Prostate gland (tissue), 2 donors: ENCODE data around the gene CASD1. TPM values are rescaled to one million over a fixed set of nuclear protein-coding genes. Genes with fewer than 3 reads are reported as not detected.

Experiments used
- DNase-seq: peaks from one replicate; pipeline ENCODE4 v3.0.0-alpha.2; 2019; ENCODE audit warnings: low spot score
- H3K27ac ChIP-seq, 2 donors: fragments of 200-600 bp; sonication (generic); 2 replicates each; pipeline ENCODE4 v1.5.1; 2017 to 2019
- H3K27me3 ChIP-seq: fragments of 200-600 bp; sonication (generic); replicated peaks from 2 replicates; pipeline ENCODE4 v1.5.1; 2019; ENCODE audit not compliant: insufficient read depth
- H3K36me3 ChIP-seq, 2 donors: fragments of 200-600 bp; sonication (generic); 1 replicate in 1 of 2; 2 replicates in 1 of 2; pipeline versions ENCODE4 v1.5.1 to v1.8.1; 2017 to 2019
- H3K4me1 ChIP-seq: fragments of 200-600 bp; sonication (generic); replicated peaks from 2 replicates; pipeline ENCODE4 v1.5.1; 2019
- H3K4me3 ChIP-seq, 2 donors: fragments of 200-600 bp; sonication (generic); 2 replicates each; pipeline ENCODE4 v1.5.1; 2017 to 2019
- H3K9me3 ChIP-seq: fragments of 200-600 bp; sonication (generic); 2 replicates; pipeline ENCODE4 v1.5.1; 2017
- POLR2A ChIP-seq: fragments of 450-650 bp; IDR thresholded peaks from one replicate; pipeline ENCODE4 v1.6.1; 2016; ENCODE audit warnings: antibody characterized with exemption, mild to moderate bottlenecking
- POLR2AphosphoS5 ChIP-seq: sonication (generic); formaldehyde crosslinking; IDR thresholded peaks from one replicate; pipeline ENCODE4 v1.6.1; 2017; ENCODE audit warnings: antibody characterized with exemption
- WGBS: methylation state at CpG from one replicate; pipeline ENCODE4 v1.1.5; 2018; 5-methylcytosine and 5-hydroxymethylcytosine counted together
- intact Hi-C: fragments of 100-400 bp; cut with DNase I; formaldehyde crosslinking; loops from one replicate; pipeline ENCODE4 v1.14.2; 2022
- total RNA-seq, 2 donors: library from RNA; depleted of rRNA; stranded (reverse); fragments of >200 nt; gene quantifications; one replicate each; pipeline ENCODE4 v1.1.0, GENCODE V29; 2016
- TF ChIP-seq, protein P1 (sequence below), 4 experiments: fragments of 200-600 bp in 2 of 4; fragments of 450-650 bp in 2 of 4; sonication (generic) in 2 of 4; IDR thresholded peaks; 1 replicate in 3 of 4; 2 replicates in 1 of 4; pipeline ENCODE4 v1.5.1; 2016 to 2019; ENCODE audit warnings: antibody characterized with exemption in 4 of 4, mild to moderate bottlenecking in 2 of 4, moderate library complexity in 2 of 4

Gene CASD1
- total RNA-seq, 2 donors from 2014 or later: 31.2 to 35.6 TPM

DNA sequence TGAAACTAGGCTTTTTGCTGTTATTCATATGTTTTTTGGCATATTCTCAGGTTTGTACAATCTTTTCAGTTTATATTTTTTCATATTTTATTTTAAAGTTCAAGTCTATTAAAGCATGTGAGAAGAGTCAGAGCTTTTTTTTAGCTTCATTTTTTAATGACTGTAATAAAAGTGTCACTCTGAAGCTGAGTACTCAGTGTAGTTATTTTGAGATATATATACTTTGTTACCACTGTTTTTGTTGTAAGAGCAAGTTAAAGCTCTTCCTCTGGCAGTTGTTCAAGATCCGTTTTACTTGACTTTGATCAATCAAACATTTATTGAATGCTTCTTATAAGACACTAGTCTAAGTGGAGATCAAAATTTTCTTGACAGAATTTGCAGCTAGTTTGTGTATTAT, 37.5 kb downstream of the CASD1 start:
- WGBS: 19% methylated on average over 1 of the region's 1 CpG

DNA sequence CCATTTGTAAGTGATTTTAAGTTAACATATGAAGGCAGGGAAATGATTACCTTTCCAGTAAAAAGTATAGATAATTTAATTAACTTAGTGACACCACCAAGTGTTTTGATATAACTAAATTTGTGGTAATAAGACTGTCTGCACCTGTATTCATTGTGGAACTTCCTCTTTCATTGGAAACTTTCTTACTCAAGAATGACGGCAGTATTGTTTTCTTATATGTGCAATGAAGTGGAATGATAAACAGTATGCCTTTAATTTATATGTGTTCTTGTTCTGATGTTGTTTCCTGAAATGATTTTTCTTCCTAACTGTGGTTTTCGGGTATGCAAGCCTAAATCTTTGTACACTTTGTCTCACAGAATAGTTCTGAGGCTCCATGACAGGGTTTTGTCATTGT, 46.4 kb downstream of the CASD1 start:
- Histone ChIP-seq H3K27me3 (no peaks in the 10 kb centered on the region), H3K4me1 (no peaks in the 10 kb centered on the region), H3K4me3 (no peak overlapping the region), H3K36me3 (no peaks in the 10 kb centered on the region), H3K27ac (no peak overlapping the region), H3K9me3 (no peaks in the 10 kb centered on the region)
- TF ChIP-seq, protein P1, sequence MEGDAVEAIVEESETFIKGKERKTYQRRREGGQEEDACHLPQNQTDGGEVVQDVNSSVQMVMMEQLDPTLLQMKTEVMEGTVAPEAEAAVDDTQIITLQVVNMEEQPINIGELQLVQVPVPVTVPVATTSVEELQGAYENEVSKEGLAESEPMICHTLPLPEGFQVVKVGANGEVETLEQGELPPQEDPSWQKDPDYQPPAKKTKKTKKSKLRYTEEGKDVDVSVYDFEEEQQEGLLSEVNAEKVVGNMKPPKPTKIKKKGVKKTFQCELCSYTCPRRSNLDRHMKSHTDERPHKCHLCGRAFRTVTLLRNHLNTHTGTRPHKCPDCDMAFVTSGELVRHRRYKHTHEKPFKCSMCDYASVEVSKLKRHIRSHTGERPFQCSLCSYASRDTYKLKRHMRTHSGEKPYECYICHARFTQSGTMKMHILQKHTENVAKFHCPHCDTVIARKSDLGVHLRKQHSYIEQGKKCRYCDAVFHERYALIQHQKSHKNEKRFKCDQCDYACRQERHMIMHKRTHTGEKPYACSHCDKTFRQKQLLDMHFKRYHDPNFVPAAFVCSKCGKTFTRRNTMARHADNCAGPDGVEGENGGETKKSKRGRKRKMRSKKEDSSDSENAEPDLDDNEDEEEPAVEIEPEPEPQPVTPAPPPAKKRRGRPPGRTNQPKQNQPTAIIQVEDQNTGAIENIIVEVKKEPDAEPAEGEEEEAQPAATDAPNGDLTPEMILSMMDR (IDR thresholded peaks at IDR 0.05): no peak
- TF ChIP-seq POLR2A (no peak), POLR2AphosphoS5 (no peak)
- no peak for DNase-seq
- intact Hi-C loops: no loop called here
- WGBS: 83% methylated on average over 2 of the region's 2 CpGs

More for the DNA sequence above, 37.5 kb downstream of the CASD1 start:
- H3K4me1 ChIP-seq: no peaks in the 10 kb centered on the region
- no peaks in the 10 kb centered on the region for H3K9me3 ChIP-seq
- H3K27me3 ChIP-seq: no peaks in the 10 kb centered on the region
- no peak for DNase-seq
- no peaks in the 10 kb centered on the region for H3K36me3 ChIP-seq
- TF ChIP-seq POLR2A (no peak), POLR2AphosphoS5 (no peak)
- TF ChIP-seq, protein P1 (IDR thresholded peaks at IDR 0.05): no peak
- no peak overlapping the region for H3K27ac ChIP-seq
- intact Hi-C loops: no loop called here
- no peak overlapping the region for H3K4me3 ChIP-seq

DNA sequence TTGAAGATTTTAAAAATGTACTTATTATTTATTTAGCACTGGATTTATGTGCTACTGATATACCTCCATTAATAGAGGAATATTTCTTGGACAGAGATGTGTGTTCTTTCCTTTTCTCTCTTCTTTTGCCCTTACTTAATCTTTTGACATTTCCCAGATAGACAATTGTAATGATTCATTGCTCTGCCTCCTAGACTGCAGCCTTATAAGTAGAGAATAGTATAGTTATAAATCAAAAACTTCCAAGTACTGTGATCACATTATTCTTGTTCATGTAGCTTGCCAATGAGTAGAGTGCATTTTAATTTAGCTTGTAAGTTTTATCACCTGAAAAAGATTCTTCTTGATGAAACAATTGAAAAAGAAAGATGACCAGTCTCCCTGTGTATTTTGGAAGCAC, 47.6 kb downstream of the CASD1 start:
- no peak overlapping the region for H3K4me3 ChIP-seq
- no peak overlapping the region for H3K27ac ChIP-seq
- no peaks in the 10 kb centered on the region for H3K27me3 ChIP-seq
- no peak for DNase-seq
- no peaks in the 10 kb centered on the region for H3K9me3 ChIP-seq
- intact Hi-C loops: no loop called here
- TF ChIP-seq POLR2A: no peak
- TF ChIP-seq, protein P1 (IDR thresholded peaks at IDR 0.05): no peak
- H3K4me1 ChIP-seq: no peaks in the 10 kb centered on the region
- H3K36me3 ChIP-seq: no peaks in the 10 kb centered on the region

DNA sequence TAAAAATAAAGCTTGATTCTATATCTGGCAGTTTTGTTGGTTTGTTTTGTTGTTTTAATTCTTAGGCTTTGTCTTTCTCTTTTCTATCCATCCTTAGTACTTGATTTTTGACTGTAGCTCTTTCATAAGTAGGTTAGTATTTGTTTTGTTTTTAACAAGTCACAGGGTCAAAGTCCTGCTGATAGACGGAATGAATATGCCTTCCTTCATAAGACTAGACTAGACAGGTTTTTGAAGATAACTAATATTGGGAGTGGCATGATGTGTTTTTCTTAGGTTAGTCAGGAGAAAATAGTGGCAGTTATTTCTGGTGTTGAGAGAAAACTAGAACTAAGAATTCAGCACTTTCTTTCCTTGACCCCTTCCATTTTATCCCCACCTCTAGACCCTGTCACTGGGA, 50.4 kb downstream of the CASD1 start:
- no peak for DNase-seq
- intact Hi-C loops: no loop called here
- H3K4me3 ChIP-seq: no peak overlapping the region
- no peak overlapping the region for H3K27ac ChIP-seq
- WGBS: 78% methylated on average over 1 of the region's 1 CpG
- TF ChIP-seq POLR2A (no peak), POLR2AphosphoS5 (no peak)
- TF ChIP-seq, protein P1 (IDR thresholded peaks at IDR 0.05): no peak
- H3K9me3 ChIP-seq: no peaks in the 10 kb centered on the region
- no peaks in the 10 kb centered on the region for H3K36me3 ChIP-seq
- H3K4me1 ChIP-seq: no peaks in the 10 kb centered on the region
- no peaks in the 10 kb centered on the region for H3K27me3 ChIP-seq

DNA sequence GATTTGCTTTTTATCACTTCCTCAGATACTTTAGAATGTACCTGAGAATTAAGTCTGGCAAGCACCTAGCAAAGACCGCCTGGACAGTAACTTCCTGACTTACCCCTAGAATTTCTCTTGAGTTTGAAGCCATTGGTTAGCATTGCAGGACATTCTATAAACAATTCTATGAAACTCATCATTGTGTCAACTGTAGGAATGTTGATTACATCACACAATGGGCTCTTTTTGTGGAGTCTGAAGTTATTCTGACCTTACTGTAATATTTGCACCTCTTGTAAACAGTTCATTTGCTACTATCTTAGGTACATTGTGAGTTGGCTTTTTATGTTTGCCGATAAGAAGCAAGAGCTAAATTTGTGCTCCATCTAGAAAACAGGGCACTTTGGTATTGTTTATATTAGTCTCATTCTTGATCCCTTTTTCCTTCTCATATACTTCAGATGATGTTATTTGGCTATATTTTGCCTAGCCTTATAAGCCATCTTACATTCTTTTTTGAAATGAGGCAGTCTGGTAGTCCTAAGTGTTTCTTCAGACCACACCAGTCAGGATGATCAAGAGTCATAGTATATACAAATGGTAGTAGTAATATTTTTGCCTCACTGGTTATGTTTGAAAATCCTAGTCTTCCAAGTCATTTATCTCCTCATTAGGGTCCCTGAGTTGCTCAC, 52.4 kb downstream of the CASD1 start:
- 83% methylated on average over 2 of the region's 2 CpGs for WGBS
- intact Hi-C loops: no loop called here
- TF ChIP-seq POLR2AphosphoS5 (no peak), POLR2A (no peak)
- TF ChIP-seq, protein P1 (IDR thresholded peaks at IDR 0.05): no peak
- H3K36me3 ChIP-seq: no peaks in the 10 kb centered on the region
- no peaks in the 10 kb centered on the region for H3K27me3 ChIP-seq
- H3K9me3 ChIP-seq: no peaks in the 10 kb centered on the region
- no peak for DNase-seq
- H3K27ac ChIP-seq: no peak overlapping the region
- H3K4me3 ChIP-seq: no peak overlapping the region
- no peaks in the 10 kb centered on the region for H3K4me1 ChIP-seq
